ENCODE measurements around the gene TAPBP. TPM values are rescaled to one million over a fixed set of nuclear protein-coding genes. Genes with fewer than 3 reads are reported as not detected.

Gene TAPBP
- total RNA-seq, 1 experiment from 2014 or later, result 67.2 TPM

DNA sequence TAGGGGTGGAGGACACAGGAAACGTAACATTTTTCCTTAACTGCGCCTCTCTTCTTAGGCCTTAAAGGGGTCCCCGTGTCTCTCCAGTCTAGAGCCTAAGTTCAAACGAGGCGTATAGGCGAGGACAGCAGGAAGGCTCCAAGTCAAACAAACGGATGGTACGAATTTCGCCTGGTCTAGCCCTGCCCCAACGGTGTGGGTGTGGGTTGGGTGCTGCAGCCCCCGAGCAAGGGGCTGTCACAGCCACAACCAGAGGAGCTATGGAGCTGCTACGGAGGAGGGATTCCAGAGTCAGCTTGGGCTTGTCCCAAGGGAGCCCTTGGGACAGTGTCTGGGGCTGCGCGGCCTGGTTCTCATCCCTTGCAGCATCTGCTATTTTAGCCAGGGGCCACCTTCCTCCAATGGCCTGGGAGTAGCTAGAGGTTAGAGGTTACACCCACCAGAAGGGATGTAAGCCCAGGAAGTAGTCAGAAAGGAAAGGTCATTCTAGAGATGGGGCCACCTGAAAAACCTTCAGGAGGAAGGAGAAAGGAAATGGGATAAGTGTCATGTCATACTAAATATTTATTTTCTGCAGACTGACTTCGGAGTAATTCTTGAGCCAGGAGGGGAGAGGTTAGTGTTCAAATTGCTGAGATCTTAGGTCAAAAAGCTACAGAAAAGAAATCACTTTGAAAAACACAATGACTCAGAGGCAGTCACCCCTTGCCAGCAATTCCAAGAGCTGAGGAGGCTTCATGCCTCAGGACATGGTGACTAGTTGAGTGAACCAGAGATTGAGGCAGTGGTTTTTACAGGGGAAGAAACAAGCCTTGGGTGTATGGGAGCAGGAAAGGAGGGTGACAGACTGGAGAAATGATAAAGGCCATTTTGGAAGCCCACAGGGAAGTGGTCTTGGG is 63.9 kb downstream of the TAPBP start:
- peak overlapping the region; percentile 81 for H2AFZ ChIP-seq (ENCODE audit: low read length)

More for the DNA sequence above, 63.9 kb downstream of the TAPBP start:
- H3K4me2 ChIP-seq (ENCODE audit: low read length), result peak overlapping the region; percentile 89
- H3K4me3 ChIP-seq (ENCODE audit: low read length), result peak overlapping the region; percentile 70
- peak overlapping the region; percentile 72 for H3K27ac ChIP-seq (ENCODE audit: low read length)
- ATAC-seq (peak; percentile 34), DNase-seq (peak; percentile 93)
- BruUV-seq (replicated peaks), result TSS peak; percentile 93
- POLR2A ChIA-PET (ENCODE audit: unreplicated experiment), result interaction anchor here (0.5 to 1.0 kb wide), 5 partner anchors 11 to 1120 kb away, joined by 3 to 7 read pairs (median 4); partner anchors contain the start of gene FKBPL
- H3K9ac ChIP-seq (ENCODE audit: low read length), result peak overlapping the region; percentile 69
- CTCF ChIA-PET, result interaction anchor here (0.5 to 2.0 kb wide), 4 partner anchors 10 to 100 kb away, joined by 3 to 8 read pairs (median 5); no protein-coding TSS in a partner anchor
- no peaks in the 10 kb centered on the region for H3K9me2 ChIP-seq (replicated peaks; ENCODE audit: low read length)
- no peaks in the 10 kb centered on the region for H3K36me3 ChIP-seq (ENCODE audit: low read depth, low read length)
- no peaks in the 10 kb centered on the region for H4K20me1 ChIP-seq (ENCODE audit: low read length)
- H3K4me1 ChIP-seq (ENCODE audit: insufficient read depth, low read length), result peaks cover 30% of the 10 kb centered on the region
- H3K79me2 ChIP-seq (ENCODE audit: low read length), result no peaks in the 10 kb centered on the region
- intact Hi-C loops (cut with micrococcal nuclease), result loop anchor here (1.0 to 2.0 kb wide), 4 partner anchors 43 to 127 kb away; partner anchors contain the start of gene RGL2
- peaks cover 7% of the 10 kb centered on the region for H3F3A ChIP-seq (ENCODE audit: low read length, unreplicated experiment)
- no peaks in the 10 kb centered on the region for H3K9me3 ChIP-seq (ENCODE audit: low read length)
- H3K27me3 ChIP-seq (ENCODE audit: low read length), result no peaks in the 10 kb centered on the region
- TF ChIP-seq EZH2 (IDR thresholded peaks at IDR 0.05; ENCODE audit: low read length, unreplicated experiment) (no peak), EZH2phosphoT487 (IDR thresholded peaks at IDR 0.05; ENCODE audit: borderline replicate concordance, low read length) (no peak), CTCF (conservative IDR thresholded peaks at IDR 0.05; ENCODE audit: low read depth, low read length) (no peak)

Small RNAs within 50 kb of the gene (microRNA-seq; reads per million reads assigned to microRNA genes)
- gene MIR6834 (ENCODE audit: unreplicated experiment), result not detected
- gene MIR6873 (ENCODE audit: unreplicated experiment), result not detected

Other genes starting within 250 kb of the TAPBP start
- not detected in 2 replicates for gene HLA-DPA1, start 240.4 kb downstream of the TAPBP start, total RNA-seq (2014; rRNA removed)
- gene HLA-DPB1, start 238.1 kb downstream of the TAPBP start, total RNA-seq (2014; rRNA removed), result not detected in 2 replicates
- 0.58 and 0.63 TPM in 2 replicates for gene COL11A2, start 121.6 kb downstream of the TAPBP start, total RNA-seq (2014; rRNA removed)
- 24.0 and 30.9 TPM in 2 replicates for gene RXRB, start 113.4 kb downstream of the TAPBP start, total RNA-seq (2014; rRNA removed)
- gene SLC39A7, start 113.2 kb downstream of the TAPBP start, total RNA-seq (2014; rRNA removed), result 128 and 149 TPM in 2 replicates
- gene HSD17B8, start 109.4 kb downstream of the TAPBP start, total RNA-seq (2014; rRNA removed), result 4.2 and 6.2 TPM in 2 replicates
- 23.3 and 37.5 TPM in 2 replicates for gene RING1, start 105.6 kb downstream of the TAPBP start, total RNA-seq (2014; rRNA removed)
- 33.7 and 39.9 TPM in 2 replicates for gene VPS52, start 42.2 kb downstream of the TAPBP start, total RNA-seq (2014; rRNA removed)
- 2,873 and 3,161 TPM in 2 replicates for gene RPS18, start 42.0 kb downstream of the TAPBP start, total RNA-seq (2014; rRNA removed)
- 7.9 and 8.4 TPM in 2 replicates for gene B3GALT4, start 37.0 kb downstream of the TAPBP start, total RNA-seq (2014; rRNA removed)
- 104 and 146 TPM in 2 replicates for gene WDR46, start 24.8 kb downstream of the TAPBP start, total RNA-seq (2014; rRNA removed)
- gene PFDN6, start 24.5 kb downstream of the TAPBP start, total RNA-seq (2014; rRNA removed), result 153 and 181 TPM in 2 replicates
- 34.9 and 37.0 TPM in 2 replicates for gene RGL2, start 15.1 kb downstream of the TAPBP start, total RNA-seq (2014; rRNA removed)
- gene ZBTB22, start 3.7 kb upstream of the TAPBP start, total RNA-seq (2014; rRNA removed), result 18.8 and 19.8 TPM in 2 replicates
- 35.1 and 40.3 TPM in 2 replicates for gene DAXX, start 8.9 kb upstream of the TAPBP start, total RNA-seq (2014; rRNA removed)
- 60.6 and 66.7 TPM in 2 replicates for gene KIFC1, start 77.7 kb upstream of the TAPBP start, total RNA-seq (2014; rRNA removed)
- gene PHF1, start 96.9 kb upstream of the TAPBP start, total RNA-seq (2014; rRNA removed), result 36.6 and 40.3 TPM in 2 replicates
- 227 and 242 TPM in 2 replicates for gene CUTA, start 104.0 kb upstream of the TAPBP start, total RNA-seq (2014; rRNA removed)
- 1.9 and 2.9 TPM in 2 replicates for gene SYNGAP1, start 106.0 kb upstream of the TAPBP start, total RNA-seq (2014; rRNA removed)
- 7.0 and 9.1 TPM in 2 replicates for gene ZBTB9, start 140.5 kb upstream of the TAPBP start, total RNA-seq (2014; rRNA removed)